SK-N-MC (cell line): ENCODE measurements around the gene GSE1.

Source experiments
- DNase-seq: peaks from one replicate; pipeline ENCODE4 v3.0.0-alpha.2; 2011; ENCODE audit warnings: low read depth, low spot score
- H3K27ac ChIP-seq: fragments of 200-600 bp; sonication (generic); 2 replicates; pipeline ENCODE4 v1.5.1; 2016; ENCODE audit warnings: mixed run types
- H3K36me3 ChIP-seq: fragments of 200-600 bp; sonication (generic); 2 replicates; pipeline ENCODE4 v1.6.1; 2017; ENCODE audit warnings: antibody characterized with exemption, low read length, mixed read lengths; ENCODE audit not compliant: insufficient read depth
- H3K4me3 ChIP-seq: fragments of 200-600 bp; sonication (generic); 2 replicates; pipeline ENCODE4 v1.5.1; 2016
- H3K9ac ChIP-seq: fragments of 200-600 bp; sonication (generic); 2 replicates; pipeline ENCODE4 v1.8.0; 2017; ENCODE audit warnings: mixed run types, mixed read lengths; ENCODE audit not compliant: insufficient read length
- H3K9me3 ChIP-seq: fragments of 200-600 bp; sonication (generic); 2 replicates; pipeline ENCODE4 v1.6.1; 2017; ENCODE audit warnings: low read depth, mild to moderate bottlenecking, antibody characterized with exemption, low read length, moderate library complexity, mixed read lengths
- EZH2 ChIP-seq: fragments of 200-600 bp; sonication (generic); IDR thresholded peaks from one replicate; pipeline ENCODE4 v1.6.1; 2017; ENCODE audit warnings: antibody characterized with exemption
- FOXP2 ChIP-seq: optimal IDR thresholded peaks from 2 replicates; pipeline ENCODE3; 2011; ENCODE audit warnings: mild to moderate bottlenecking, moderate library complexity; ENCODE audit not compliant: insufficient read depth; ENCODE audit errors: extremely low read length, control extremely low read depth
- POLR2AphosphoS5 ChIP-seq: IDR thresholded peaks from 2 replicates; pipeline ENCODE4 v1.6.1; 2012; ENCODE audit warnings: mild to moderate bottlenecking, low read depth, low read length, borderline replicate concordance

Gene GSE1

GRCh38 chr16:85646976-85647375, 33.9 kb downstream of the GSE1 start:
- no peak for DNase-seq
- Histone ChIP-seq H3K9ac (no peak overlapping the region), H3K9me3 (no peaks in the 10 kb centered on the region), H3K36me3 (no peaks in the 10 kb centered on the region), H3K4me3 (no peak overlapping the region), H3K27ac (no peak overlapping the region)
- no peak for TF ChIP-seq FOXP2
- TF ChIP-seq POLR2AphosphoS5: no peak
- TF ChIP-seq EZH2: no peak

- Histone ChIP-seq H3K9me3 (no peaks in the 10 kb centered on the region), H3K36me3 (no peaks in the 10 kb centered on the region), H3K9ac (no peak overlapping the region), H3K4me3 (no peak overlapping the region), H3K27ac (no peak overlapping the region)
- DNase-seq: no peak
- no peak for TF ChIP-seq FOXP2
- TF ChIP-seq EZH2: no peak
- TF ChIP-seq POLR2AphosphoS5: no peak
These were observed 35.1 kb downstream of the GSE1 start for GRCh38 chr16:85648070-85648714.

GRCh38 chr16:85648805-85649204, 35.7 kb downstream of the GSE1 start:
- no peak for TF ChIP-seq FOXP2
- no peak for TF ChIP-seq POLR2AphosphoS5
- DNase-seq: no peak
- Histone ChIP-seq H3K36me3 (no peaks in the 10 kb centered on the region), H3K9ac (no peak overlapping the region), H3K4me3 (no peak overlapping the region), H3K27ac (no peak overlapping the region), H3K9me3 (no peaks in the 10 kb centered on the region)

GRCh38 chr16:85649411-85650134, 36.5 kb downstream of the GSE1 start:
- TF ChIP-seq EZH2 (no peak), POLR2AphosphoS5 (no peak), FOXP2 (no peak)

GRCh38 chr16:85650135-85650843, 37.2 kb downstream of the GSE1 start:
- Histone ChIP-seq H3K9me3 (no peaks in the 10 kb centered on the region), H3K9ac (no peak overlapping the region), H3K27ac (no peak overlapping the region), H3K4me3 (no peak overlapping the region), H3K36me3 (no peaks in the 10 kb centered on the region)
- TF ChIP-seq EZH2 (no peak), FOXP2 (no peak), POLR2AphosphoS5 (no peak)
- no peak for DNase-seq

More at GRCh38 chr16:85649411-85650134, 36.5 kb downstream of the GSE1 start:
- DNase-seq: no peak
- H3K9me3 ChIP-seq: no peaks in the 10 kb centered on the region
- H3K9ac ChIP-seq: no peak overlapping the region
- no peak overlapping the region for H3K4me3 ChIP-seq
- H3K36me3 ChIP-seq: no peaks in the 10 kb centered on the region
- no peak overlapping the region for H3K27ac ChIP-seq

GRCh38 chr16:85650844-85651628, 37.9 kb downstream of the GSE1 start:
- DNase-seq: no peak
- Histone ChIP-seq H3K9me3 (no peaks in the 10 kb centered on the region), H3K36me3 (no peaks in the 10 kb centered on the region), H3K9ac (no peak overlapping the region), H3K4me3 (no peak overlapping the region), H3K27ac (no peak overlapping the region)
- TF ChIP-seq FOXP2: no peak
- TF ChIP-seq EZH2: no peak
- no peak for TF ChIP-seq POLR2AphosphoS5

- no peak for DNase-seq
- Histone ChIP-seq H3K9me3 (no peaks in the 10 kb centered on the region), H3K4me3 (no peak overlapping the region), H3K27ac (no peak overlapping the region), H3K36me3 (no peaks in the 10 kb centered on the region), H3K9ac (no peak overlapping the region)
- TF ChIP-seq FOXP2: no peak
- TF ChIP-seq POLR2AphosphoS5: no peak
- no peak for TF ChIP-seq EZH2
These were observed 38.7 kb downstream of the GSE1 start for GRCh38 chr16:85651629-85652430.
